Activated naive CD8-positive, alpha-beta T cell (primary cell): ENCODE results near the gene GAD1.
A peak's percentile ranks its signal among the peaks of the same experiment; 100 is the strongest.

ENCODE experiments used
- H3K27ac Mint-ChIP-seq: one replicate; pipeline ENCODE4 v1.8.0; 2021; ENCODE audit warnings: mixed read lengths
- H3K27me3 Mint-ChIP-seq: one replicate; pipeline ENCODE4 v1.8.0; 2021; ENCODE audit warnings: mixed read lengths
- H3K36me3 Mint-ChIP-seq: one replicate; pipeline ENCODE4 v1.8.0; 2021; ENCODE audit warnings: mixed read lengths
- H3K4me1 Mint-ChIP-seq: one replicate; pipeline ENCODE4 v1.8.0; 2021; ENCODE audit warnings: low read depth, mixed read lengths
- H3K4me3 Mint-ChIP-seq: one replicate; pipeline ENCODE4 v1.8.0; 2021; ENCODE audit warnings: mild to moderate bottlenecking, mixed read lengths
- H3K9me3 Mint-ChIP-seq: one replicate; pipeline ENCODE4 v1.8.0; 2021; ENCODE audit warnings: low read depth, mixed read lengths

GAD1 gene

GRCh38 chr2:170813611-170814532 is 2.8 kb upstream of the GAD1 start:
- H3K9me3 Mint-ChIP-seq = no peaks in the 10 kb centered on the region
- H3K27me3 Mint-ChIP-seq = peaks cover 32% of the 10 kb centered on the region
- no peaks in the 10 kb centered on the region for H3K36me3 Mint-ChIP-seq
- peaks cover 37% of the 10 kb centered on the region for H3K4me1 Mint-ChIP-seq
- no peak overlapping the region for H3K4me3 Mint-ChIP-seq
- H3K27ac Mint-ChIP-seq = no peak overlapping the region

GRCh38 chr2:170814533-170815230 is 2.0 kb upstream of the GAD1 start:
- Mint-ChIP-seq H3K9me3 (no peaks in the 10 kb centered on the region), H3K27ac (no peak overlapping the region), H3K27me3 (peaks cover 36% of the 10 kb centered on the region), H3K36me3 (no peaks in the 10 kb centered on the region), H3K4me1 (peaks cover 43% of the 10 kb centered on the region), H3K4me3 (no peak overlapping the region)

GRCh38 chr2:170815311-170815710 is 1.4 kb upstream of the GAD1 start:
- Mint-ChIP-seq H3K27ac (peak overlapping the region; percentile 50), H3K9me3 (no peaks in the 10 kb centered on the region), H3K36me3 (no peaks in the 10 kb centered on the region)

GRCh38 chr2:170815746-170816503 is 762 bp upstream of the GAD1 start:
- Mint-ChIP-seq H3K4me3 (peak overlapping the region; percentile 79), H3K27ac (peak overlapping the region; percentile 50), H3K27me3 (peaks cover 41% of the 10 kb centered on the region), H3K36me3 (no peaks in the 10 kb centered on the region), H3K4me1 (peaks cover 52% of the 10 kb centered on the region), H3K9me3 (no peaks in the 10 kb centered on the region)

More at GRCh38 chr2:170815311-170815710, 1.4 kb upstream of the GAD1 start:
- peak overlapping the region; percentile 79 for H3K4me3 Mint-ChIP-seq
- H3K4me1 Mint-ChIP-seq = peaks cover 45% of the 10 kb centered on the region
- peaks cover 37% of the 10 kb centered on the region for H3K27me3 Mint-ChIP-seq

GRCh38 chr2:170817093-170818035 is 677 bp downstream of the GAD1 start:
- Mint-ChIP-seq H3K4me3 (peak overlapping the region; percentile 79), H3K27ac (no peak overlapping the region), H3K27me3 (peaks cover 44% of the 10 kb centered on the region), H3K9me3 (no peaks in the 10 kb centered on the region), H3K36me3 (no peaks in the 10 kb centered on the region), H3K4me1 (peaks cover 63% of the 10 kb centered on the region)

- Mint-ChIP-seq H3K36me3 (no peaks in the 10 kb centered on the region), H3K9me3 (no peaks in the 10 kb centered on the region), H3K27me3 (peaks cover 48% of the 10 kb centered on the region), H3K27ac (no peak overlapping the region), H3K4me1 (peaks cover 68% of the 10 kb centered on the region), H3K4me3 (peak overlapping the region; percentile 79)
Observed at GRCh38 chr2:170818036-170818751, 1.5 kb downstream of the GAD1 start.

GRCh38 chr2:170818752-170819470 is 2.2 kb downstream of the GAD1 start:
- peaks cover 41% of the 10 kb centered on the region for H3K27me3 Mint-ChIP-seq
- H3K9me3 Mint-ChIP-seq = no peaks in the 10 kb centered on the region
- H3K27ac Mint-ChIP-seq = no peak overlapping the region
- H3K36me3 Mint-ChIP-seq = no peaks in the 10 kb centered on the region
- H3K4me3 Mint-ChIP-seq = peak overlapping the region; percentile 71
- peaks cover 64% of the 10 kb centered on the region for H3K4me1 Mint-ChIP-seq

GRCh38 chr2:170819680-170820664 is 3.3 kb downstream of the GAD1 start:
- H3K4me1 Mint-ChIP-seq = peaks cover 54% of the 10 kb centered on the region
- H3K27ac Mint-ChIP-seq = no peak overlapping the region

GRCh38 chr2:170820757-170821530 is 4.3 kb downstream of the GAD1 start:
- no peak overlapping the region for H3K27ac Mint-ChIP-seq
- H3K4me3 Mint-ChIP-seq = peak overlapping the region; percentile 83
- H3K36me3 Mint-ChIP-seq = no peaks in the 10 kb centered on the region
- peaks cover 48% of the 10 kb centered on the region for H3K4me1 Mint-ChIP-seq
- H3K27me3 Mint-ChIP-seq = peaks cover 40% of the 10 kb centered on the region
- no peaks in the 10 kb centered on the region for H3K9me3 Mint-ChIP-seq

More at GRCh38 chr2:170819680-170820664, 3.3 kb downstream of the GAD1 start:
- Mint-ChIP-seq H3K36me3 (no peaks in the 10 kb centered on the region), H3K4me3 (peak overlapping the region; percentile 83), H3K27me3 (peaks cover 41% of the 10 kb centered on the region), H3K9me3 (no peaks in the 10 kb centered on the region)

- peaks cover 41% of the 10 kb centered on the region for H3K27me3 Mint-ChIP-seq
- no peak overlapping the region for H3K27ac Mint-ChIP-seq
- H3K4me3 Mint-ChIP-seq = peak overlapping the region; percentile 83
- no peaks in the 10 kb centered on the region for H3K9me3 Mint-ChIP-seq
- no peaks in the 10 kb centered on the region for H3K36me3 Mint-ChIP-seq
- H3K4me1 Mint-ChIP-seq = peaks cover 43% of the 10 kb centered on the region
Observed at GRCh38 chr2:170821531-170822289, 5.0 kb downstream of the GAD1 start.
